IPS DF 4.7 (cell line): ENCODE results near the gene GRID2.

Experiments used
- DNase-seq: peaks from one replicate; pipeline ENCODE4 v3.0.0-alpha.2; 2013; ENCODE audit warnings: low spot score; ENCODE audit errors: extremely low read depth

Gene GRID2

GRCh38 chr4:92678292-92678691 is 374.5 kb downstream of the GRID2 start:
- DNase-seq, result no peak

- DNase-seq, result no peak
Observed at GRCh38 chr4:92679149-92679548, 375.4 kb downstream of the GRID2 start.

- no peak for DNase-seq
Observed at GRCh38 chr4:92714640-92715039, 410.9 kb downstream of the GRID2 start.

GRCh38 chr4:92733231-92733630 is 429.5 kb downstream of the GRID2 start:
- DNase-seq, result no peak

- no peak for DNase-seq
Observed at GRCh38 chr4:92735025-92735665, 431.4 kb downstream of the GRID2 start.

- DNase-seq, result no peak
Observed at GRCh38 chr4:92760433-92760832, 456.7 kb downstream of the GRID2 start.

- no peak for DNase-seq
Observed at GRCh38 chr4:92776080-92776479, 472.3 kb downstream of the GRID2 start.

- no peak for DNase-seq
Observed at GRCh38 chr4:92789741-92790140, 486.0 kb downstream of the GRID2 start.

- DNase-seq, result no peak
Observed at GRCh38 chr4:92791871-92792440, 488.2 kb downstream of the GRID2 start.

- DNase-seq, result no peak
Observed at GRCh38 chr4:92809381-92809780, 505.6 kb downstream of the GRID2 start.

- no peak for DNase-seq
Observed at GRCh38 chr4:92812652-92813051, 508.9 kb downstream of the GRID2 start.

GRCh38 chr4:92814677-92815076 is 510.9 kb downstream of the GRID2 start:
- no peak for DNase-seq

- no peak for DNase-seq
Observed at GRCh38 chr4:92825256-92825655, 521.5 kb downstream of the GRID2 start.

- DNase-seq, result no peak
Observed at GRCh38 chr4:92825791-92826190, 522.0 kb downstream of the GRID2 start.

- DNase-seq, result no peak
Observed at GRCh38 chr4:92830771-92831170, 527.0 kb downstream of the GRID2 start.

GRCh38 chr4:92840880-92841279 is 537.1 kb downstream of the GRID2 start:
- DNase-seq, result no peak

GRCh38 chr4:92843784-92844183 is 540.0 kb downstream of the GRID2 start:
- DNase-seq, result no peak

GRCh38 chr4:92847026-92847425 is 543.3 kb downstream of the GRID2 start:
- no peak for DNase-seq

- no peak for DNase-seq
Observed at GRCh38 chr4:92862509-92862908, 558.7 kb downstream of the GRID2 start.

GRCh38 chr4:92864096-92864495 is 560.3 kb downstream of the GRID2 start:
- DNase-seq, result no peak

GRCh38 chr4:92872604-92873003 is 568.8 kb downstream of the GRID2 start:
- DNase-seq, result no peak

GRCh38 chr4:92885632-92886031 is 581.9 kb downstream of the GRID2 start:
- DNase-seq, result no peak

- no peak for DNase-seq
Observed at GRCh38 chr4:92952426-92952825, 648.7 kb downstream of the GRID2 start.
